Neural cell (in vitro differentiated cells): Measurements from ENCODE around the gene PRKCE. TPM values are rescaled to one million over a fixed set of nuclear protein-coding genes. Genes with fewer than 3 reads are reported as not detected.

Source experiments
- H2AFZ ChIP-seq: fragments of 200-600, 300-800 bp; sonication (generic), shearing (Covaris generic); 2 replicates; pipeline ENCODE4 v1.6.0; 2014; ENCODE audit warnings: low read depth, mild to moderate bottlenecking, antibody characterized with exemption, low read length, moderate library complexity
- H3F3A ChIP-seq: fragments of 200-600 bp; shearing (Covaris generic); 2 replicates; pipeline ENCODE4 v1.6.1; 2016; ENCODE audit warnings: mild to moderate bottlenecking, moderate library complexity, mixed read lengths, antibody characterized with exemption, low read length; ENCODE audit not compliant: insufficient read depth, poor library complexity, severe bottlenecking
- H3K27ac ChIP-seq: fragments of 200-600, 300-800 bp; sonication (generic), shearing (Covaris generic); 2 replicates; pipeline ENCODE4 v1.5.1; 2014; ENCODE audit warnings: mild to moderate bottlenecking, low read length, moderate library complexity
- H3K27me3 ChIP-seq: fragments of 300-800, 200-600 bp; sonication (generic), shearing (Covaris generic); 2 replicates; pipeline ENCODE4 v1.6.0; 2014; ENCODE audit warnings: mild to moderate bottlenecking, low read depth, low read length, moderate library complexity; ENCODE audit not compliant: insufficient read depth
- H3K36me3 ChIP-seq: fragments of 300-800, 200-600 bp; sonication (generic), shearing (Covaris generic); 2 replicates; pipeline ENCODE4 v1.5.1; 2014; ENCODE audit warnings: mild to moderate bottlenecking, antibody characterized with exemption, low read length, moderate library complexity; ENCODE audit not compliant: insufficient read depth
- H3K4me2 ChIP-seq: fragments of 300-800, 200-600 bp; sonication (generic), shearing (Covaris generic); 2 replicates; pipeline ENCODE4 v1.6.0; 2014; ENCODE audit warnings: mild to moderate bottlenecking, low read length
- H3K4me3 ChIP-seq: fragments of 300-800, 200-600 bp; sonication (generic), shearing (Covaris generic); 2 replicates; pipeline ENCODE4 v1.5.1; 2014; ENCODE audit warnings: mild to moderate bottlenecking, low read length, moderate library complexity
- H3K79me2 ChIP-seq: fragments of 200-600 bp; shearing (Covaris generic); replicated peaks from 2 replicates; pipeline ENCODE4 v1.6.0; 2014; ENCODE audit warnings: mild to moderate bottlenecking, low read length, moderate library complexity; ENCODE audit not compliant: insufficient read depth
- H3K9ac ChIP-seq: fragments of 300-800, 200-600 bp; sonication (generic), shearing (Covaris generic); 2 replicates; pipeline ENCODE4 v1.6.1; 2016; ENCODE audit warnings: mild to moderate bottlenecking, low read length, mixed read lengths
- H3K9me2 ChIP-seq: fragments of 200-600 bp; shearing (Covaris generic); 2 replicates; pipeline ENCODE4 v1.6.1; 2016; ENCODE audit warnings: mild to moderate bottlenecking, low read length, mixed read lengths; ENCODE audit not compliant: insufficient read depth
- H3K9me3 ChIP-seq: fragments of 200-600, 300-800 bp; sonication (generic), shearing (Covaris generic); 2 replicates; pipeline ENCODE4 v1.6.1; 2016; ENCODE audit warnings: mild to moderate bottlenecking, mixed run types, low read length, moderate library complexity, mixed read lengths
- H4K20me1 ChIP-seq: fragments of 200-600 bp; shearing (Covaris generic); 2 replicates; pipeline ENCODE4 v1.6.1; 2016; ENCODE audit warnings: mild to moderate bottlenecking, mixed run types; ENCODE audit not compliant: insufficient read depth
- EP300 ChIP-seq: fragments of 450-650 bp; conservative IDR thresholded peaks from 2 replicates; pipeline ENCODE4 v1.6.1; 2014; ENCODE audit warnings: antibody characterized with exemption, mild to moderate bottlenecking, moderate library complexity; ENCODE audit not compliant: poor library complexity, severe bottlenecking
- EZH2 ChIP-seq: fragments of 200-600, 300-800 bp; shearing (Covaris generic), sonication (generic); IDR thresholded peaks from 2 replicates; pipeline ENCODE4 v1.6.1; 2014; ENCODE audit warnings: antibody characterized with exemption, low read length, borderline replicate concordance, mild to moderate bottlenecking; ENCODE audit not compliant: insufficient read depth, poor library complexity, severe bottlenecking
- MXI1 ChIP-seq: fragments of 450-650 bp; conservative IDR thresholded peaks from 2 replicates; pipeline ENCODE4 v1.6.1; 2014; ENCODE audit warnings: antibody characterized with exemption, mild to moderate bottlenecking; ENCODE audit not compliant: poor library complexity, severe bottlenecking
- POLR2AphosphoS5 ChIP-seq: IDR thresholded peaks from 2 replicates; pipeline ENCODE4 v1.6.1; 2012
- RAD21 ChIP-seq: fragments of 450-650 bp; conservative IDR thresholded peaks from 2 replicates; pipeline ENCODE4 v1.6.1; 2014; ENCODE audit warnings: antibody characterized with exemption, mild to moderate bottlenecking, moderate library complexity
- SMC3 ChIP-seq: fragments of 450-650 bp; conservative IDR thresholded peaks from 2 replicates; pipeline ENCODE4 v1.6.1; 2014; ENCODE audit warnings: antibody characterized with exemption, mild to moderate bottlenecking, moderate library complexity; ENCODE audit not compliant: poor library complexity
- TAF1 ChIP-seq: IDR thresholded peaks from 2 replicates; pipeline ENCODE4 v1.6.1; 2012; ENCODE audit warnings: low read depth
- polyA plus RNA-seq: library from polyadenylated mRNA; depleted of rRNA; stranded (reverse); fragments of >200 nt; gene quantifications from 2 replicates; pipeline ENCODE4 v1.2.3, GENCODE V29; 2014
- TF ChIP-seq, protein P1 (sequence below): fragments of 450-650 bp; IDR thresholded peaks from 2 replicates; pipeline ENCODE4 v1.5.1; 2014; ENCODE audit warnings: antibody characterized with exemption, mild to moderate bottlenecking, moderate library complexity; ENCODE audit not compliant: poor library complexity, severe bottlenecking
- TF ChIP-seq, protein P2 (sequence below): IDR thresholded peaks from 2 replicates; pipeline ENCODE4 v1.6.1; 2012; ENCODE audit warnings: borderline replicate concordance

Gene PRKCE
- polyA plus RNA-seq, 1 donor from 2014 or later, result 5.4 TPM

DNA sequence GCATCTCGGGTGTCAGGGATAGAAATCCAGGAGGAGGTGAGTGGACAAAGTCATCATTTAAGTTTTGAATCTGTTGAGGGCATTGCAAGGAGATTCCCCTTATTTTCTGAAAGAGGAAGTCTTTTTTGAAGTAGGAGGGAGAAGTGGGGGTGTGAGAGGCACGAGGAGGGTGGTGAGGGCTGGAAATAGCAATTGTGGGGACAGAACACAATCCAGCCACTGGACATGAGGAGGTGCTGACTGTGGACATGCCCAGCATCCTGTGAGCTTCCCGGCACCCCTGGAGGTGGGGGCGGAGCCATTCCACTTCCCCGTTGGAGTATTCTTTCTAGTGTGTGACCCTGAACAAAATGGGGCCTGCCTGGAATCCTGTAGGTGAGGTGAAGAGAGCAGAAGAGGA, 335.0 kb downstream of the PRKCE start:
- Histone ChIP-seq H3K9me2 (no peaks in the 10 kb centered on the region), H4K20me1 (no peaks in the 10 kb centered on the region), H3K79me2 (no peaks in the 10 kb centered on the region), H3K27me3 (no peaks in the 10 kb centered on the region), H2AFZ (no peak overlapping the region), H3K9ac (no peak overlapping the region), H3K27ac (no peak overlapping the region), H3F3A (no peaks in the 10 kb centered on the region), H3K4me3 (no peak overlapping the region), H3K36me3 (no peaks in the 10 kb centered on the region), H3K9me3 (no peaks in the 10 kb centered on the region), H3K4me2 (no peak overlapping the region)
- TF ChIP-seq SMC3 (no peak), RAD21 (no peak), TAF1 (no peak), POLR2AphosphoS5 (no peak), MXI1 (no peak), EZH2 (no peak), EP300 (no peak)
- TF ChIP-seq, protein P1, sequence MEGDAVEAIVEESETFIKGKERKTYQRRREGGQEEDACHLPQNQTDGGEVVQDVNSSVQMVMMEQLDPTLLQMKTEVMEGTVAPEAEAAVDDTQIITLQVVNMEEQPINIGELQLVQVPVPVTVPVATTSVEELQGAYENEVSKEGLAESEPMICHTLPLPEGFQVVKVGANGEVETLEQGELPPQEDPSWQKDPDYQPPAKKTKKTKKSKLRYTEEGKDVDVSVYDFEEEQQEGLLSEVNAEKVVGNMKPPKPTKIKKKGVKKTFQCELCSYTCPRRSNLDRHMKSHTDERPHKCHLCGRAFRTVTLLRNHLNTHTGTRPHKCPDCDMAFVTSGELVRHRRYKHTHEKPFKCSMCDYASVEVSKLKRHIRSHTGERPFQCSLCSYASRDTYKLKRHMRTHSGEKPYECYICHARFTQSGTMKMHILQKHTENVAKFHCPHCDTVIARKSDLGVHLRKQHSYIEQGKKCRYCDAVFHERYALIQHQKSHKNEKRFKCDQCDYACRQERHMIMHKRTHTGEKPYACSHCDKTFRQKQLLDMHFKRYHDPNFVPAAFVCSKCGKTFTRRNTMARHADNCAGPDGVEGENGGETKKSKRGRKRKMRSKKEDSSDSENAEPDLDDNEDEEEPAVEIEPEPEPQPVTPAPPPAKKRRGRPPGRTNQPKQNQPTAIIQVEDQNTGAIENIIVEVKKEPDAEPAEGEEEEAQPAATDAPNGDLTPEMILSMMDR, result no peak
- TF ChIP-seq, protein P2, sequence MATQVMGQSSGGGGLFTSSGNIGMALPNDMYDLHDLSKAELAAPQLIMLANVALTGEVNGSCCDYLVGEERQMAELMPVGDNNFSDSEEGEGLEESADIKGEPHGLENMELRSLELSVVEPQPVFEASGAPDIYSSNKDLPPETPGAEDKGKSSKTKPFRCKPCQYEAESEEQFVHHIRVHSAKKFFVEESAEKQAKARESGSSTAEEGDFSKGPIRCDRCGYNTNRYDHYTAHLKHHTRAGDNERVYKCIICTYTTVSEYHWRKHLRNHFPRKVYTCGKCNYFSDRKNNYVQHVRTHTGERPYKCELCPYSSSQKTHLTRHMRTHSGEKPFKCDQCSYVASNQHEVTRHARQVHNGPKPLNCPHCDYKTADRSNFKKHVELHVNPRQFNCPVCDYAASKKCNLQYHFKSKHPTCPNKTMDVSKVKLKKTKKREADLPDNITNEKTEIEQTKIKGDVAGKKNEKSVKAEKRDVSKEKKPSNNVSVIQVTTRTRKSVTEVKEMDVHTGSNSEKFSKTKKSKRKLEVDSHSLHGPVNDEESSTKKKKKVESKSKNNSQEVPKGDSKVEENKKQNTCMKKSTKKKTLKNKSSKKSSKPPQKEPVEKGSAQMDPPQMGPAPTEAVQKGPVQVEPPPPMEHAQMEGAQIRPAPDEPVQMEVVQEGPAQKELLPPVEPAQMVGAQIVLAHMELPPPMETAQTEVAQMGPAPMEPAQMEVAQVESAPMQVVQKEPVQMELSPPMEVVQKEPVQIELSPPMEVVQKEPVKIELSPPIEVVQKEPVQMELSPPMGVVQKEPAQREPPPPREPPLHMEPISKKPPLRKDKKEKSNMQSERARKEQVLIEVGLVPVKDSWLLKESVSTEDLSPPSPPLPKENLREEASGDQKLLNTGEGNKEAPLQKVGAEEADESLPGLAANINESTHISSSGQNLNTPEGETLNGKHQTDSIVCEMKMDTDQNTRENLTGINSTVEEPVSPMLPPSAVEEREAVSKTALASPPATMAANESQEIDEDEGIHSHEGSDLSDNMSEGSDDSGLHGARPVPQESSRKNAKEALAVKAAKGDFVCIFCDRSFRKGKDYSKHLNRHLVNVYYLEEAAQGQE, result no peak

DNA sequence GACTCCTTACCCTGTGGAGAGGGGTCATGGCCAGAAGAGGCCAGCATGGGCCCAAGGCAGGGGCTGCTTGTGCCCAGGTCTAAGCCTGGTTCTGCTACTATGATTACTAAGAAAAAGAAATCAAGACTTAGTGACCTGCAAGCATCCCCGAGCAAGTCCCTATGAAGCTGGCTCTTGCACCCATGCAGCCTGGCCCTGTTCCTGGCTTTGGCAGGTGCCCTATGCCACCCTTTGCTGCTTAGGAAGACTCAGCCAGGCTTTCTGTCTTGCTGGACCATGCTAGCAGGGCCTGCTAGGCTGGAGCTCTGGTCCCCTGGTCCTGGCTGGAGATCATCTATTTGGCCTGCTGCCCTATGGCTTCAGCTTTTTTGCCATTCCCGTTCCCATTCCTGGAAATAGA, 336.4 kb downstream of the PRKCE start:
- no peak overlapping the region for H3K4me2 ChIP-seq
- no peaks in the 10 kb centered on the region for H3K9me3 ChIP-seq
- H3F3A ChIP-seq, result no peaks in the 10 kb centered on the region
- H4K20me1 ChIP-seq, result no peaks in the 10 kb centered on the region
- H3K36me3 ChIP-seq, result no peaks in the 10 kb centered on the region
- H3K4me3 ChIP-seq, result no peak overlapping the region
- no peaks in the 10 kb centered on the region for H3K9me2 ChIP-seq
- H3K79me2 ChIP-seq, result no peaks in the 10 kb centered on the region
- no peak overlapping the region for H2AFZ ChIP-seq
- H3K27me3 ChIP-seq, result no peaks in the 10 kb centered on the region
- H3K9ac ChIP-seq, result no peak overlapping the region
- TF ChIP-seq MXI1 (no peak), TAF1 (no peak), EP300 (no peak), SMC3 (no peak)
- TF ChIP-seq, protein P1, result no peak
- no peak overlapping the region for H3K27ac ChIP-seq
